HG03432 (cell line): ENCODE measurements around the gene STARD3.

Experiments used
- ATAC-seq: cut with Tn5 transposase; IDR thresholded peaks from one replicate; pipeline ENCODE4 v1.9.1; 2021; ENCODE audit warnings: mild to moderate bottlenecking, moderate library complexity; ENCODE audit not compliant: unreplicated experiment

The STARD3 gene

DNA sequence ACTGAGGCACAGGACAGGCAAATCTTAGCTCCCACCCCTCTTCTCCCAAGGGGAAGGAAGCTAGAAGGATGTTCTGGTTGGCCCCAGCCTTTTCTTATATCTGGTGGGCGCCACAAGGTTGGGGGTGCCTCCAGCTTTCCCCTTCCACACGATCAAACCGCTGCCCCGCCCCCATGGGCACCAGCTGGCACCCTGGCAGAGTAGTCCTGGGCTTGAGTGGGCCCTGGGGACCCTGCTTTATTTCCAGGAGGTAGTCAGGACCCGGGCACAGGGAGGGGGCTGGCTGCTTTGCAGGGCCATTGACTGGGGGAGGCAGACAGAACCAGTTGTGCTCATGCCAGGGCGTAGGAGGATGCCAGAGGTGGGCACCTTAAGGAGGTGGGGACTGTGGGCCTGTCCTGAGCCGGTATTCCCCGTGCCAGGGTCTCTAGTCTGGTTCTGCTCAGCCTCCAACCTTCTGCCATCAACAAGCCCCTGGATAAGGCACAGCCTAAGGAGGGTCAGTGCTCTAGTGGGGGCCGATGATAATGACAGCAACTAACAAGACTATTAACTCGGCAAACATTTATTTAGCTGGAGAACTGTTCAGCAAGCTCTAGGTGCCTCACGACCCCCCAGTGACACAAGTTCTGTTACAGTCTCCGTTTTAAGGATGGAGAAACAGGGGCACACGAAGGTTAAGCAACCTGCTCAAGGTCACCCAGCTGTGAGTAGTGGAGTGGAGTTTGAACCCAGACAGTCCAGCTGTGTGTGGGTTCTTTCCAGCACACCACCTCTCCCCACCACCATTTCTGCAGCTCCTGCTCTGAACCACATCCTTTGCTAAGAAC, 17.8 kb upstream of the STARD3 start:
- ATAC-seq: no peak

DNA sequence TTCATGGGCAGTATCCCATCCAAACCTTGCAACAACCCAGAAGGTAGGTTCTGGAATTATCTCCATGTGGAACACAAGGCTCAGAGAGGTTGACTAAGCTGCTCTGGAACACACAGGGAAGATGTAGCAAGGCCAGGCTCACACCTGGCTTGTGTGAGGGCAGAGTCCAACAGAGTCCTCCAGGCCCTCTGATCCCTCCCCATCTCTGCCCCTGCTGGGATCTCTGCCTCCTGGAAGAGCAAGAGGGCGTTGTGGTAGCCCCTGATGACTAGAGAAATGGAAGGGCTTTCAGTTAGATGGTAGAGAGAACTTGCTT, 17.2 kb upstream of the STARD3 start:
- no peak for ATAC-seq

DNA sequence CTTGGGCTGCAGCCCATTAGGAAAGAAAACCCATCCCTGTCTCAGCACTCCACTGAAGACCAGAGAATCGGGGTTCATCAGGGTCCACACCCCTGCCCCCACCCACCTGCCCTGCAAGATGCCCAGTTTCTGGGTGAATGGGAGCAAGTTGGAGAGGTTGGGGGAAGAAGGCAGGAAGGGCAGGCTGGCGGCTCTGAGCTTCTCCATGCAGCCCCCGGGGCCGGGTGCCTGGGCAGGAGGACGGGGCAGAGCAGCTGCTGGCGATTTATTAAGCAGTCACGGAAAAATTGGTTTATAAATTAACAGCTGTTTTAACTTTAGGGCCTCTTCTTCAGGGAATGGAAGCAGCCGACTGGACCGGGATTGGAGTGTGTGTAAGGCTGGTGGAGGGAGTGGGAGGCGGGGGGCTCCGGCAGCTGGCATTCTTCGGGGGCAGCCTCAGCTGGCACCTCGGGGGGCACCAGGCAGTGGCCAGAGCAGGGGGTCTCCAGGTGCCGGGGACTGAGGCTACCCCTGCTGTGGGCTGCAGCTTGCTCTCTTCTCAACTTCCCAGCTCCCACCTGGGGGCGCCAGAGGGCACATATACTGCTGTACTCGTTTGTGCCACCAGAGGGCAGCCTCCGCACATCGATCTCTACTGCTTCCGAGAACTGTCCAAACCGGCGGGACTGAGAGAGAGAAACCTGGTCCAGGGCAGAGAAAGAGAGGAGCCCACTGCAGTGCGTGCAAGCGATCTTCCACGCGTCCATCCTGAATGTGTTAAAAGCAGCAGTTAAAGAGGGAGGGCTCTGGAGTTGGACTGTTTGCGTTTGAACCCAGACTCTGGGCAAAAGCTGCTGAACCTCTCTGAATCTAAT, 15.2 kb upstream of the STARD3 start:
- peak; percentile 69 for ATAC-seq

DNA sequence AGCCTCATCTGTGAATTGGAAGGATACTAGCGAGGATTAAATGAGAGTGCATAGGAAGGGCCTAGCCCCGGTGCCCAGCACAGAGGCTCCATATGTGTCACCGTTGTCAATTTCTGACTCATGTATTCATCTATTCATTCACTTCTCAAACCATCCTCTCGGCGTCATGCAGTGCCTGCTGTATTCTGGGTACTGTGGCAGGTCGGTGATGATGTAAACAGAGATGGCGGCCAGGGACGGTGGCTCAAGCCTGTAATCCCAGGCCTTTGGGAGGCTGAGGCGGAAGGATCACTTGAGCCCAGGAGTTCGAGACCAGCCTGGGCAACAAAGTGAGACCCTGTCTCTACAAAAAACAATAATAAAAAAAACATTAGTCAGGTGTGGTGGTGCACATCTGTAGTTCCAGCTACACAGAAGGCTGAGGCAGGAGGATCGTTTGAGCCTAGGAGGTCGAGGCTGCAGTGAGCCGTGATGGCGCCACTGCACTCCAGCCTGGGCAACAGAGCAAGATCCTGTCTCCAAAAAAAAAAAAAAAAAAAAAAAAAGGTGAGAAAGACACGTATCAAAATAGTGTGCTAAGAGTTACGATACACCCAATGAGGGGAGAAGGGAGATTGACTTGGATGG, 14.5 kb upstream of the STARD3 start:
- peak; percentile 22 for ATAC-seq

DNA sequence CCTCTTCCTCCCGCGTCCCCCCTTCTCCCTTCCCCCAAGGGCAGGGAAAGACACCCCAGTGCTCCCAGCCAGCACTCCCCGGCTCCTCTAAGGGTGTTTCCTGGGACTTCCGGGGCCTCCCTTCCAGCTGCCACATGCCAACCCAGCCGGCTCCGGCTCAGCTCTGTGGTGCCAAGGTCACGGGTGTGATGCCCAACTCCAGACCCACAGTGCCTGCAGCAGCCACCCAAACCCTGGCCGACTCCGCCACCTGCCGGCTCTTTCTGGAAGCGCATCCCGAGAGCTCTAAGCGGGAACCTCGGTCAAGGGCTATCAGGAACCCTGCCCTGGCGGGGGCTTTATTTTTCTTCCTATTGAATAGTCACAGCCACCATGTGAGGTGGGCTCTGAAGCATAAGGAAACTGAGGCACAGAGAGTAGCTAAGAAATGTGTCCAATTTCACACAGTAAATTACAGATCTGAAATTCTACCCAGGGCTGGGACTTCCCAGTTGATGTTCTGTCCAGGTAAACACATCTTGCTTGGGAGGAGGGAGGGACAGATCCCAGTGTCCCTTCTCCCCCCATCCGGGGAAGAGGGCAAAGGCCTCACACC, 13.5 kb upstream of the STARD3 start:
- ATAC-seq: no peak

DNA sequence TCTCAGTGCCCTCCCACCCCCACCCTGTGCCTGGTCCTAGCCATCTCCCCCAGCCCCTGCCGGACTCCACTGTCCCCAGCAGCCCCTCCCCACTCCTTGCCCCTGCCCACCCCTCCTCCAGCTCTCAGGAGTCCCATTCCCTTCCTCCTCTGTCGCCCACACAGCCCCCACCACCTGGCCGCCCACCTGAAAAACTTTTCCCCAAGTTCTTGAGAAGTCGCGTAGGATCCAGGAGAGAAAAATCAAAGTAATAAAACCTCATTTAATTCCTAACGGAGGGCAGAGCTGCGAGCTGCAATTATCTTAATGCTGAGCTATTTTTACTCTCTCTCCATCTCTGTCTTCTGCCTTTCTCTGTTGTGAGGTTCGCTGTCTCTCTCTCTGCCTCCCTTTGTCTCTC, 12.6 kb upstream of the STARD3 start:
- no peak for ATAC-seq

DNA sequence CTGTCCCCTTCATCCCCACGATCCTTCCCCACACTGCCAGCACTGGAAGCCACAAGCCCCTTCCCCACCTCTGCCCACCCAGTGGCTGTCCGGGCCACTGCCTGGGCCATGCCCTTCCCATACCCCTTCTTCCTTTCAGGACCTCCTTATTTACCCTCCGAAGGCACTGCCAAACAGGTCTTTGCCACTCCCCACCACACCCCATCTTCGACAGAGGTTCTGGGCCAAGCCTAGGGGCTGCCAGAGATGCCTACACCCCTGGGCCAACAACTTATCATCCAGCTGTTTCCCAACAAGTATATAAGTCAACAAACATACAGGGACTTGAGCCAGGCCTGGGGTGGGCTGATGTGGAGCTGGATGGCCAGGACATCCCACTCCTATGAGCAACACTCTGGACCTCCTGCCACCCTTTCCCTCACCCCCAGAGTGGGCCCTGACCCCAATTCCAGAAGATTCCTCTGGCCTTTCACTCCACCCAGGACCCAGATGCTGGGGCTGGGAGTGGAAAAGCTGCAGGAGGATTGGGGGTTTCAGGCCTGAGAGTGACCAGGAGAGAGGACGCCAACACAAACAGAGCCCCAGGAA, 11.7 kb upstream of the STARD3 start:
- ATAC-seq: no peak

DNA sequence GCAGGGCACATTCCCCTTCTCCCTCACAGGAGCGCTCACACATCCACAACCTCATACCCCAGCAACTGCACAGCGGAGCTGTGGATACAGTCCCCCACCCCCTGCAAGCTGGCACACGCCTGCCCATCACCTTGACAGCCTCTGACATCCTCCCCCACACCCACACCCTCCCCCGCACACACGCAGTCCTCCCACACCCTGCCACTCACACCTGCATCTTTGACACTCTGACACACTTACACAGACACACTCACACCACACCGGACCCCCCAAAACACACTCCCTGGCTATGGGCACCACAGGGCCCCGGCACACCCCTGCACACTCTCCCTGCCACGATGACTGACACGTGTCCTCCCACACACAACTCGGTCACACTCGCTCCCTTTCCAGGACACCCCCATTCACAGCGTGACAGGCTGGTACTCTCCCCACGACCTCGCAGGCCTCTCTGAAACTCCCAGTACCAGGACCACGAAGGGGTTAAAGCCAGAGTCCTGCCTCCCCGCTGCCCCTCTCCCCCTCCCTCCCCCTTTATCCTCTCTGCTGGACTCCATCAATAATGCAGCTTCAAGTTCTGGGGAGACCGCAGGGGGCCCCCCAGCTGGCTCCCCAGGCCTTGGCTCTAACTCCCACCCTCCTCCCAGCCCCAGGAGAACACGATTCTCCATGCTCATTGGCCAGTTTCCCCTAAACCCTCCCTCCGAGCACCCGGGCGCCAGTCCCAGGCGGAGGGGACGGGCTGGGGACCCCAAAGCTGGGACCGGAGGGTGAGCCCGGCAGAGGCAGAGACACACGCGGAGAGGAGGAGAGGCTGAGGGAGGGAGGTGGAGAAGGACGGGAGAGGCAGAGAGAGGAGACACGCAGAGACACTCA, 10.5 kb upstream of the STARD3 start, which contains the start of gene PPP1R1B:
PPP1R1B (plus strand) TSS at position 782 of the 876 bp plus-strand sequence. CDS start 441 bp downstream, outside the sequence.
- no peak for ATAC-seq

DNA sequence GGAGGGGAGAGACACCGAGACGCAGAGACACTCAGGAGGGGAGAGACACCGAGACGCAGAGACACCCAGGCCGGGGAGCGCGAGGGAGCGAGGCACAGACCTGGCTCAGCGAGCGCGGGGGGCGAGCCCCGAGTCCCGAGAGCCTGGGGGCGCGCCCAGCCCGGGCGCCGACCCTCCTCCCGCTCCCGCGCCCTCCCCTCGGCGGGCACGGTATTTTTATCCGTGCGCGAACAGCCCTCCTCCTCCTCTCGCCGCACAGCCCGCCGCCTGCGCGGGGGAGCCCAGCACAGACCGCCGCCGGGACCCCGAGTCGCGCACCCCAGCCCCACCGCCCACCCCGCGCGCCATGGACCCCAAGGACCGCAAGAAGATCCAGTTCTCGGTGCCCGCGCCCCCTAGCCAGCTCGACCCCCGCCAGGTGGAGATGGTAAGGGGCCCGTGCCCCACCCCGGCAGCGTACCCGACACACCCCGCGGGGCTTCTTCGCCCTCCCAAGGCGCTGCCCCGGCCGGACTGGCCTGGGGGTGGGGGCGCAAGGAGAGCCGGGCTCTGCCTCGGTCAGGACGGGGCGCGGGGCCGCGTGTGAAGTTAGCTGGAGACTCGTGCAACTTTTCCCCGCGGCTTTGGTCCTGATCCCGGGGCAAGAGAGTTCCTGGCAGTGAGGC, 9.8 kb upstream of the STARD3 start:
- no peak for ATAC-seq

DNA sequence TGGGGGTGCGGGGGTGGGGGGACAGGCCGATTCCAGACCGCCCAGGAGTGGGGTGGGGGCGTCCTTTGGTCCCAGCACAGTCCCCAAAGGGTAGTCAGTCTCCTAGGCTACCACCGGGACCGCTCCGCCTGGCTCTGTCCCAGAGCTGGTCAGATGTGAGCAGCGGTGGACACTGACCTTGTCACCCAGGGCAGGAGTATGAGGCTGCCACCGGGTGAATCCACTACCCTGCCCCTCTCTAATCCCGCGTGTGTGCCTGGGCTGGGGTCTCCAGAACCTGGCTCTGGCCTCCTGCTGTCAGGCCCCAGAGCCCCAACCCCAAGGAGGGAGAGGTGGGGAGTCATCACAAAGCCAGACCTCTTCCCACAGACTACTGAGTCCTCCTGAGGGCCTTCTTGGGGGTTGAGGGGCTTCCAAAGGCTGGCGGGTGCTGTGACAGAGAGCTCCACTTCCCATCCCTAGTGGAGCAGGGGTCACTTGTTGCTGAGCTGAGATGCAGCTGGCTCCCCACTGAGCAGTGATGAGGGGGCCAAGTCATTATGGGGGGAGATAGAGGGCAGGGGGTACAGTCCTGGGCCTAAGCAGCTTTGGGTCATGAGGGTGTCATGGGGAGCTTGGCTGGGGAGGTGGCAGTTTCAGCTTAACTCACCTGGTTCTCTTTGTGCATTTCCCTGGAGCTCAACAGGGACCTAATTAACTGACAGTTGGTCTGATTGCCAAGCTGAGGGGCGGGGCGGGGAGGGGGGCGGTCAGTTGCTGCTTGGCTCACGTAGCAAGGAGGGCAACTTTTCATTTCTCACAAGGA, 9.0 kb upstream of the STARD3 start:
- no peak for ATAC-seq

DNA sequence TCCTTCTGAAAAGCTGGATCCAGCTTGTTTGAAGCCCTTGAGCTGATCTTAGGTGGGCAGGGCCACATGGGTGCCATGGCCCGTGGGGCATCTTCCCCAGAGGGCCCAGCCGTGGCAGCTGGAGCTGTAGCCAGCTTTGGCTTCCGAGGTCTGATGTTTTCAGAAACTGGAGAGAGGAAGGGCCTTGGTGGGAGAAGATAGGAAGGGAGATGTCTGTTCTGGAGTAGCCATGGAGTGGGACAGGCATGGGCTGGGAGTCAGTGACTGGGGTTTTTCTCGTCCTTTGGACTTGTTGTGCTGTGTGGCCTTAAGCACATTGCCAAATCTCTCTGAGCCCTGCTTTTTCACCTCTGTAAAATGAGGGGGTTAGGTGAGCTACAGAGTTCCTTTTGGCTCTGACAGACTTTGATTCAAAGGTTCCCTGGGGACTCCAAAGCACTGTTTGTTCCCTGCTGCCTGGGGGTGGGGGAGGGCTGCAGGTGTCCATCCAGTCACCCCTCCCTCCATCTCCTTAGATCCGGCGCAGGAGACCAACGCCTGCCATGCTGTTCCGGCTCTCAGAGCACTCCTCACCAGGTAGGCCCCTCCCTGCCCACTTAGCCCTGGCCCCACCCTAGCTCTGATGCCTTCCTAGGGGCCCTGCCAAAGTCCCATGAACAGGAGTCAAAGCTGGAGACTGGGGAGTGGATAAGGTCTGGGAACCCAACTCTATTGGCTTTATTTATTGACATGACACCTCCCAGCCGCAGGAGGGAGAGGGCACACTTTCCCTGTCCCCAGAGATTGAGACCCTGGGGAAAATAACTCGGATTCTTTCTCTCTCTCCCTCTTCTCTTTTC, 8.1 kb upstream of the STARD3 start:
- no peak for ATAC-seq

DNA sequence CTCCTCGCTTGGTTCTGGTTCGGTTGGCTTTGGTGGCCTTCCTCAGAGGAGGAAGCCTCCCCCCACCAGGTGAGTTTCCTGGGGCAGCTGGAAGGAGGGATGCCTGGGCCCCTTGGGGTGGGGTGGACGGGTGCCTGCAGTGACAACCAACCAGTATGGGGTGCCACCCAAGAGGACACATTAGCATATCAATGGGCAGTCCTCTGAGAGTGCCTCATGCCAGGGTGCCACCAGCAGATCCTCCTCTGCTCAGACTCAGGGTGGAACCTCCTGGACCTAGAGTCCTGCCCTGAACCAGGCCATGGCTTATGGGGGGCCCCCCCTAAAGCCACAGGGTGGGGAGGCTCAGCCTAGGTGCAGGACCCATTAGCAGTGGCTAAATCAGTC, 7.5 kb upstream of the STARD3 start:
- ATAC-seq: no peak

DNA sequence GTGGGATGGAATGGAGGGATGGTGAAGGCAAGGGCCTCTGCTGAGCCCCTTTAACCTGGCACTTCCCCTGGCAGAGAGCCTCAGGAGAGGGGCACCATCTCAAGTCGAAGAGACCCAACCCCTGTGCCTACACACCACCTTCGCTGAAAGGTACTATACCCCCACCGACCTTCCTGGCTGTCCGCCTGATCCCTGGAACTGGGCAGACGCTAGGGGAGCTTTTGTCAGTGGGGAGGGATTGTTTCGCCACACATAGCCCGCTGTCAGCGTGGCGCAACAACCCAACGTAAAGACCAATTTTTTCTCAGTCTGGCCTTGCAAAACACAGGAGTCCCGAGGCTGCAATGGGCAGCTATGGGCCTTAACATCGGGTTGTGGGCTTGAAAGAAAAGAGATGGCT, 7.0 kb upstream of the STARD3 start:
- ATAC-seq: no peak

DNA sequence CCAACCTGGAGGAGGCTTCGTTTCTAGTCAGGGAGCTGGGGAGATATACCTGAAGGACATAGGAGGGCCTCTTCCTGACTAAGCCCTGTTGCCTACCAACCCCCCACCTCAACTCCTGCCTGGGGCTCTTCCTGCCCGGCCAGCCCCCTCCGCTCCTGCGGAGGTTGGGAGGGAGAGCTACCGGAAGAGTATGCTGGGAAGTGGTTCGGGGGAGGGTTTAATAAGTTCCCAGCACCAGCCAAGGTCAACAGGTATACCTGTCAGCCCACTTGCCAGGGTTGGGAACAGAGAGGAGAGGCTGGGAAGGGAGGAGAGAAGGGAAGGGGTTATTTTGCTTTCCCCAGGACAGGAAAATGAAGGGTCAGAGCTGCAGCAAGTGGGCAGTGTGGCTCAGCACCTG, 5.5 kb upstream of the STARD3 start:
- ATAC-seq: no peak

DNA sequence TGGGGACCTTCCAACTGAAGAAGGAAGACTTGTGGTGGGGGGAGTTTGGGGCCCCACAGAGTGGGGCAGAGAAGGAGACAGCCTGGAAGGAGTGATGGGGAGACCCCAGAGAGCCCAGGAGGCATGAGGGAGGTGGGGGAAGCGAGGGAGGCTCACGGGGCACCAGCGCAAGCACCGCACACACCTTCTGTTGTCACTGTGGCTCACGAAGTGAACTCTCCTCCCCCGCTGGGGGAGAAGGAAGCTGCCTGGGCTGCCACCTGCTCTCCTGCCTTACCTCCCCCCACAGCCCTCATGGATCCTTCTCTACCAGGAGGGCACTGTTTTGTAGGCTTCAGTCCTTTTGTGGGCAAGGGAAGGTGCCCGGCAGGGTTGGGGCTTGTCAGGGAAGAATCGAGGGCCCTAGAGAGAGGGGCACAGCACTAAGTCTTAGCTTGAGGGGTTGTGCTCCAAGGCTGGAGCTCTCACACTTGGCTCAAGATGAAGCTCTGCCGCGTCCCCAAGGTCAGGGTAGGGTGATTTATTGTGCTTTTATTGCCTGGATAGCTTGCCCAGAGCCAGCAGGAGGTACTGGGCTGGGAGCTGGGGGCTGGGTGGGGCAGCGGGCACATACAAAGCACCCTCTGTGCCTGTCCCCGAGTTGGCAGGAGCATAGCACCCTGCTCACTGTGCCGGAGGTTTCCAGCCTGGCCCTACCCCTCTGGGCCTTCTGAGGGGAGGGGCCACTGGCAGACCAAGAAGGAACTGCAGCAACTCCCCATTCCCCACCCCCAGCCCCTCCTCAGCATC, 4.6 kb upstream of the STARD3 start:
- no peak for ATAC-seq

DNA sequence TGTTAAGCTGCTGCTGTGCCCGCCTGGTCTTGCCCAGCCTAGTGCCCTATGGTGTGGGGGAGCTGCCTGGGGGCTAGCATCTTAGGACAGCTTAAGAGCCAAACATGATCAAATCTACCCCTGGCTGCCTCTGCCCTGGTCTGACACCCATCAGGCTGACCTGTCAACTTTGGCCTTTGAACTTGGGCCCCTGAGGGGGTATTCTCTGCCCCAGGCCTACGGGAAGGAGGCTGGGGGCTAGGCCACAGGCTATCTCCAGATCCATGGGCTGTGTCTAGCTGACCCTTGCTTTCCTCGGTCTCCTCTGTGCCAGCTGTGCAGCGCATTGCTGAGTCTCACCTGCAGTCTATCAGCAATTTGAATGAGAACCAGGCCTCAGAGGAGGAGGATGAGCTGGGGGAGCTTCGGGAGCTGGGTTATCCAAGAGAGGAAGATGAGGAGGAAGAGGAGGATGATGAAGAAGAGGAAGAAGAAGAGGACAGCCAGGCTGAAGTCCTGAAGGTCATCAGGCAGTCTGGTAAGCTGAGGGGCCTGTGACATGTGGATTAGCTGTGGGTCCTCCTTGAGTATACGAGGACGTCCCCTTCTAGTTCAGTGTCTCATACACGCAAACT, 3.3 kb upstream of the STARD3 start:
- no peak for ATAC-seq
